HG03280 (cell line): ENCODE results near the gene WDR5.

Source experiments
- ATAC-seq: cut with Tn5 transposase; IDR thresholded peaks from one replicate; pipeline ENCODE4 v1.9.1; 2021; ENCODE audit warnings: mild to moderate bottlenecking, moderate library complexity; ENCODE audit not compliant: unreplicated experiment

The WDR5 gene

GRCh38 chr9:134185536-134186011 lies 49.7 kb downstream of the WDR5 start:
- ATAC-seq = no peak

- ATAC-seq = no peak
Observed at GRCh38 chr9:134186471-134187109, 50.7 kb downstream of the WDR5 start.

GRCh38 chr9:134187110-134187531 lies 51.2 kb downstream of the WDR5 start:
- ATAC-seq = no peak

- no peak for ATAC-seq
Observed at GRCh38 chr9:134187891-134188385, 52.1 kb downstream of the WDR5 start.

- no peak for ATAC-seq
Observed at GRCh38 chr9:134188386-134189144, 52.7 kb downstream of the WDR5 start.

- no peak for ATAC-seq
Observed at GRCh38 chr9:134189145-134189469, 53.2 kb downstream of the WDR5 start.

GRCh38 chr9:134189470-134190231 lies 53.8 kb downstream of the WDR5 start:
- no peak for ATAC-seq

GRCh38 chr9:134190232-134191121 lies 54.6 kb downstream of the WDR5 start:
- no peak for ATAC-seq

- no peak for ATAC-seq
Observed at GRCh38 chr9:134191455-134192209, 55.8 kb downstream of the WDR5 start.

- ATAC-seq = no peak
Observed at GRCh38 chr9:134192311-134192950, 56.5 kb downstream of the WDR5 start.

- no peak for ATAC-seq
Observed at GRCh38 chr9:134192951-134193731, 57.3 kb downstream of the WDR5 start.

GRCh38 chr9:134193912-134194535 lies 58.1 kb downstream of the WDR5 start:
- no peak for ATAC-seq

GRCh38 chr9:134195558-134195957 lies 59.7 kb downstream of the WDR5 start:
- ATAC-seq = no peak

GRCh38 chr9:134196911-134197310 lies 61.0 kb downstream of the WDR5 start:
- ATAC-seq = no peak

- ATAC-seq = no peak
Observed at GRCh38 chr9:134198791-134199190, 62.9 kb downstream of the WDR5 start.

GRCh38 chr9:134200730-134201129 lies 64.8 kb downstream of the WDR5 start:
- no peak for ATAC-seq

GRCh38 chr9:134203224-134203623 lies 67.3 kb downstream of the WDR5 start:
- no peak for ATAC-seq

- no peak for ATAC-seq
Observed at GRCh38 chr9:134204041-134204440, 68.2 kb downstream of the WDR5 start.
